ENCODE measurements around the gene SLC6A20. TPM values are rescaled to one million over a fixed set of nuclear protein-coding genes. Genes with fewer than 3 reads are reported as not detected.
A peak's percentile ranks its signal among the peaks of the same experiment; 100 is the strongest.

SLC6A20 gene
- under 1 TPM in 2 of 4 donors, not detected in 2; 0.13 to 0.22 TPM for total RNA-seq

GRCh38 chr3:45795882-45796765 is at the start of gene SLC6A20:
SLC6A20 (minus strand) TSS chr3:45796536; CDS start chr3:45796419, 117 bp downstream.
- Histone ChIP-seq H3K36me3 (no peaks in the 10 kb centered on the region), H3K27me3 (no peaks in the 10 kb centered on the region), H3K27ac (no peak within 1 kb of the TSS), H3K4me1 (peaks cover 5 to 11% of the 10 kb centered on the region in 2 donors), H3K4me3 (replicated peaks in 1 of 3) (peak within 1 kb of the TSS in 2 of 3 donors; percentile 4 to 23), H3K9me3 (no peaks in the 10 kb centered on the region)
- DNase-seq, result peak in 1 of 2 donors; percentile 8
- WGBS, 2 donors, result 1 to 10% methylated on average over 12 to 23 of the region's 91 CpGs
- intact Hi-C loops (cut with DNase I), result no loop called here
- TF ChIP-seq CTCF (IDR thresholded peaks at IDR 0.05) (no peak), POLR2A (IDR thresholded peaks at IDR 0.05) (no peak)

- WGBS, 2 donors, result 77 to 88% methylated on average over 1 of the region's 1 CpG
Measured at GRCh38 chr3:45844616-45845015, 48.3 kb upstream of the SLC6A20 start.

GRCh38 chr3:45842851-45843625 is 46.7 kb upstream of the SLC6A20 start:
- no peak for TF ChIP-seq CTCF (IDR thresholded peaks at IDR 0.05)
- no peak for TF ChIP-seq POLR2A (IDR thresholded peaks at IDR 0.05)
- 88 to 95% methylated on average over 9 of the region's 9 CpGs for WGBS, 2 donors

More at GRCh38 chr3:45844616-45845015, 48.3 kb upstream of the SLC6A20 start:
- Histone ChIP-seq H3K27ac (no peak overlapping the region), H3K36me3 (no peaks in the 10 kb centered on the region), H3K4me1 (peaks cover 12 to 18% of the 10 kb centered on the region in 2 donors), H3K4me3 (replicated peaks in 1 of 3) (no peak overlapping the region), H3K27me3 (no peaks in the 10 kb centered on the region), H3K9me3 (no peaks in the 10 kb centered on the region)
- DNase-seq, result no peak
- TF ChIP-seq POLR2A (IDR thresholded peaks at IDR 0.05) (no peak), CTCF (IDR thresholded peaks at IDR 0.05) (no peak)
- intact Hi-C loops (cut with DNase I), result no loop called here

GRCh38 chr3:45841757-45842491 is 45.6 kb upstream of the SLC6A20 start, which contains the start of gene LZTFL1:
LZTFL1 (minus strand) TSS chr3:45842119; CDS start chr3:45841991, 128 bp downstream.
- peak within 1 kb of the TSS; percentile 63 to 86 (median 65) for H3K4me3 ChIP-seq (replicated peaks in 1 of 3)
- 5 to 10% methylated on average over 19 to 42 of the region's 49 CpGs for WGBS, 2 donors
- H3K36me3 ChIP-seq, result no peaks in the 10 kb centered on the region
- intact Hi-C loops (cut with DNase I), result no loop called here
- no peak within 1 kb of the TSS for H3K27ac ChIP-seq
- peak; percentile 95 for DNase-seq
- no peak for TF ChIP-seq CTCF (IDR thresholded peaks at IDR 0.05)
- TF ChIP-seq POLR2A (IDR thresholded peaks at IDR 0.05), result peak in 1 of 2 donors; percentile 61
- no peaks in the 10 kb centered on the region for H3K27me3 ChIP-seq
- no peaks in the 10 kb centered on the region for H3K9me3 ChIP-seq
- H3K4me1 ChIP-seq, result peaks cover 12 to 19% of the 10 kb centered on the region in 2 donors

More at GRCh38 chr3:45842851-45843625, 46.7 kb upstream of the SLC6A20 start:
- no peak for DNase-seq
- Histone ChIP-seq H3K27ac (no peak overlapping the region), H3K9me3 (no peaks in the 10 kb centered on the region), H3K4me1 (peaks cover 12 to 19% of the 10 kb centered on the region in 2 donors), H3K4me3 (replicated peaks in 1 of 3) (no peak overlapping the region), H3K27me3 (no peaks in the 10 kb centered on the region), H3K36me3 (no peaks in the 10 kb centered on the region)
- intact Hi-C loops (cut with DNase I), result no loop called here
